Measurements from ENCODE around the gene PRR5.

Gene PRR5

DNA sequence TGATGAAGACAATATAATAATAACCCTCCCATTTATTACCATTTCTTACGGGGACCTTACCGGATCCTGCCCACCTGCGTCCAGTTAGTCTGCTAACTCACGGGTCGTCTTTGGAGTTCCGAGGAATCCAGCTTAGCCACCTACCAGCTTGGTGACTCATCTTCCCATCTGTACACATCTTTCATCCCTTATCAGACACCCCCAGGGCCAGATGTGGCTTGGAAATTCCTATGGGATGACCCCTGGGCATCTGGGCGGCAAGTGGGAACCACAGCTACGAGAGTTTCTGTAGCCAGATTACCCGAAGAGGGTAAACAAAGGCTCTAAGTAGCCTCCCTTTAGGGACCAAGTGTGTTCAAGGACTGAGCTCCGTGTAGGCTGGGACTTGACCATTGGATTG lies 12.8 kb upstream of the PRR5 start:
- DNase-seq (ENCODE audit: low spot score) = no peak
- TF ChIP-seq, protein P1, sequence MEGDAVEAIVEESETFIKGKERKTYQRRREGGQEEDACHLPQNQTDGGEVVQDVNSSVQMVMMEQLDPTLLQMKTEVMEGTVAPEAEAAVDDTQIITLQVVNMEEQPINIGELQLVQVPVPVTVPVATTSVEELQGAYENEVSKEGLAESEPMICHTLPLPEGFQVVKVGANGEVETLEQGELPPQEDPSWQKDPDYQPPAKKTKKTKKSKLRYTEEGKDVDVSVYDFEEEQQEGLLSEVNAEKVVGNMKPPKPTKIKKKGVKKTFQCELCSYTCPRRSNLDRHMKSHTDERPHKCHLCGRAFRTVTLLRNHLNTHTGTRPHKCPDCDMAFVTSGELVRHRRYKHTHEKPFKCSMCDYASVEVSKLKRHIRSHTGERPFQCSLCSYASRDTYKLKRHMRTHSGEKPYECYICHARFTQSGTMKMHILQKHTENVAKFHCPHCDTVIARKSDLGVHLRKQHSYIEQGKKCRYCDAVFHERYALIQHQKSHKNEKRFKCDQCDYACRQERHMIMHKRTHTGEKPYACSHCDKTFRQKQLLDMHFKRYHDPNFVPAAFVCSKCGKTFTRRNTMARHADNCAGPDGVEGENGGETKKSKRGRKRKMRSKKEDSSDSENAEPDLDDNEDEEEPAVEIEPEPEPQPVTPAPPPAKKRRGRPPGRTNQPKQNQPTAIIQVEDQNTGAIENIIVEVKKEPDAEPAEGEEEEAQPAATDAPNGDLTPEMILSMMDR (IDR thresholded peaks at IDR 0.05) = no peak
- Histone ChIP-seq H3K27ac (no peak overlapping the region), H3K4me3 (no peak overlapping the region)

DNA sequence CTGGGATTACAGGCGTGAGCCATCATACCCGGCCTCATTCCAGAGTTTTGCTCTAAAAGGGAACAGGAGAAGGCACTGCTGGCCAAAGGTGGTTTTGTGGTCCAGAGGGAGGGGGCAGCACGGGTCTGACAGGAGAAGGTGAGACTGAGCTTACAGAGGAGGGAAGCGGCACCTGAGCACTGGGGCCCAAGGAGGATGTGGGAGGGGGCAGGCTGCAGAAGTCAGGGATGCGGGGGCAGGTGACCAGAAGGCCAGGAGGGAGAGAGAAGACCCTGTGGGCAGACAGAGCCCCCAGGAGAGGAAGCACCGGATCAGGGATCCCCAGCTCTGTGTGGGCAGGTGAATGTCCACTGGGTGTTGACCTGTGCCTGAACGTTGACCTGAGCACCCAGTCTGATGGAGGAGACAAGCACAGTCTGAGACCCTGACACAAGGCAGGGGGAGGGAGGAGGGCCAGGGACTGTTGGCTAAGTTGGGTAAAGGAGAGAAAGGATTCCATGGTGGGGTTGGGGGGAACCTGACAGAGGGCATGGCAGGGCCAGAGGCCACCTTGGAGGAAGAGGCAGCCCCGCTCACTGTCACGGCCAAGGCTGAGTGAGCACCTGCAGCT lies 12.0 kb upstream of the PRR5 start:
- no peak for DNase-seq (ENCODE audit: low spot score)
- TF ChIP-seq, protein P1 (IDR thresholded peaks at IDR 0.05) = no peak
- no peak overlapping the region for H3K27ac ChIP-seq

DNA sequence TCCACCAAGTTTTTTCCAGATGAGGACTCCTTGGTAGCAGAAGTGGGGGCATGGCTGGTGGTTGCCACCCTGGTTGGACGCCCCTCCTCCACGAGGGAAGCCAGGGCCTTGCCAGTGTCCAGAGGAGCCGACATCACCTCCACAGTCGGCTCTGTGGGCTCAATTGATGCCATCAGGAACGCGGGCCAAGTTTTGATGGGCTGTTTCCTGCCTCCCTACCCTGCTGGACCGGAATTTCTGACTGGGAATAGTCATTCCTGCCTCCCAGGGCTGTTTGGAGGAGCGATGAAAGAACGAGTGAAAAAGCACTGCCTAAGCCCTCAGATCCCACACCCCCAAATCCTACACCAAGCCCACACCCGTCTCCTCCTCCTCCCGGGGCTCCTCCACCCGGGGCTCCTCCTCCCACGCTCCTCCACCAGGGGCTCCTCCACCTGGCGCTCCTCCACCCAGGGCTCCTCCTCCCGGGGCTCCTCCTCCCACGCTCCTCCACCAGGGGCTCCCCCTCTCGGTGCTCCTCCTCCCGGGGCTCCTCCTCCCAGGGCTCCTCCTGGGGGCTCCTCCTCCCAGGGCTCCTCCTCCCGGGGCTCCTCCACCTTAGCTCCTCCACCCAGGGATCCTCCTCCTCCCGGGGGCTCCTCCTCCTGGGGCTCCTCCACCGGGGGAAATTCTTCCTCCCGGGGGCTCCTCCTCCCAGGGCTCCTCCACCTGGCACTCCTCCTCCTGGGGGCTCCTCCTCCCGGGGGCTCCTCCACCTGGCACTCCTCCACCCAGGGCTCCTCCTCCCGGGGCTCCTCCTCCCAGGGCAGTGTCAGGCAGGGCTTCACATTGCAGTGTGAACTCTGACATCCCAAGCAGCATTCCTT lies 10.0 kb upstream of the PRR5 start:
- TF ChIP-seq, protein P1 (IDR thresholded peaks at IDR 0.05) = no peak
- no peak overlapping the region for H3K27ac ChIP-seq
- DNase-seq (ENCODE audit: low spot score) = no peak
- no peak overlapping the region for H3K4me3 ChIP-seq

More for the DNA sequence above, 12.0 kb upstream of the PRR5 start:
- no peak overlapping the region for H3K4me3 ChIP-seq

DNA sequence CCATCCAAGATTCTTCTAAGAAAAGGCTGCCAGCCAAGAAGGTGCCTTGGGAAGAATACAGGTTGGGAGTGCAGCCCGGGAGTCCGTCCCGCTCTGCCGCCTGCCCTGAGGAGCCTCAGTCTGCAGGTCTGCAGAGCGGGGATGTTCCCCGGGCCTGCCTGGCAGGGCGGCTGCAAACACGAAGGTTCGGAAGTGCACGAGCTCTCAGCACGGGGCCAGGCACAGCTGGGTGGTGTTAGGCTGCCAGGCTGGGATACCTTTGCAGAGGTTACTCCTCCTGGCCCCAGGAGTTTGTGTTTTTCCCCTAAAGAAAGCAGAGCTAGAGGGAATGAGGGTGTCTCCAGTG lies 9.4 kb upstream of the PRR5 start:
- Histone ChIP-seq H3K27ac (no peak overlapping the region), H3K4me3 (no peak overlapping the region)
- TF ChIP-seq, protein P1 (IDR thresholded peaks at IDR 0.05) = no peak
- no peak for DNase-seq (ENCODE audit: low spot score)

DNA sequence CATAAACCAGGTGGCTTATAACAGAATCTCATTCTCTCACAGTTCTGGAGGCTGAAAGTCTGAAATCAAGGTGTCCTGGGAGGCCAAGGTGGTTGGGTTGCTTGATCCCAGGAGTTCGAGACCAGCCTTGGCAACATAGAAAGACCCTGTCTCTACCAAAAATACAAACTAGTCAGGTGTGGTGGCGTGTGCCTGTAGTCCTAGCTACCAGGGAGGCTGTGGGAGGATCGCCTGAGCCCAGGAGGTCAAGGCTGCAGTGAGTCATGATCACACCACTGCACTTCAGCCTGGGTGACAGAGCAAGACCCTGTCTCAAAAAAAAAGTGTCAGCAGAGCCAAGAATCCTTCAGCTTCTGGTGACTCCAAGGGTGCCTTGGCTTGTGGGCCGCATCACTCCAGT lies 8.9 kb upstream of the PRR5 start:
- TF ChIP-seq, protein P1 (IDR thresholded peaks at IDR 0.05) = no peak
- H3K27ac ChIP-seq = no peak overlapping the region
- DNase-seq (ENCODE audit: low spot score) = no peak
- H3K4me3 ChIP-seq = no peak overlapping the region

DNA sequence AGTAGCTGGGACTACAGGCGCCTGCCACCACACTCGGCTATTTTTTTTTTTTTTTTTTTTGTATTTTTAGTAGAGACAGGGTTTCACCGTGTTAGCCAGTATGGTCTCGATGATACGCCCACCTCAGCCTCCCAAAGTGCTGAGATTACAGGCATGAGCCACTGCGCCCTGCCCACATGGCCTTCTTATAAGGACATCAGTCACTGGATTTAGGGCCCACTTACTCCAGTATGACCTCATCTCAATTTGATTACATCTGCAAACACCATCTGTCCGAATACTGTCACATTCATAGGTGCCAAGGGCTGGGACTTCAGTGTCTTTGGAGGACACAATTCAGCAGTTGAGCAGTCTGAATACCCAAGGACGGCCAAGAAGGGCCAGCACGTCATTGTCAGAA lies 8.2 kb upstream of the PRR5 start:
- Histone ChIP-seq H3K27ac (no peak overlapping the region), H3K4me3 (no peak overlapping the region)
- no peak for DNase-seq (ENCODE audit: low spot score)
- TF ChIP-seq, protein P1 (IDR thresholded peaks at IDR 0.05) = no peak
